Psoas muscle (tissue), 8 donors: ENCODE results near the gene CEP20. TPM values are rescaled to one million over a fixed set of nuclear protein-coding genes. Genes with fewer than 3 reads are reported as not detected.

Source experiments
- ATAC-seq, 4 donors: fragments of 200-7000 bp; cut with Tn5 transposase; one replicate each; pipeline ENCODE4 v1.9.1; 2020; ENCODE audit warnings: moderate library complexity in 3 of 4, mild to moderate bottlenecking in 2 of 4
- DNase-seq, 2 donors: peaks; one replicate each; pipeline ENCODE4 v3.0.0-alpha.2; 2020
- H3K27ac ChIP-seq: fragments of 200-600 bp; one replicate; pipeline ENCODE4 v1.8.0; 2022
- H3K27me3 ChIP-seq, 3 donors: fragments of 200-600 bp in 1 of 3; one replicate each; pipeline versions ENCODE4 v1.6.1 to v1.8.0; 2013 to 2022; ENCODE audit warnings: low read length in 2 of 3, mild to moderate bottlenecking in 2 of 3, moderate library complexity in 1 of 3; ENCODE audit not compliant: insufficient read depth in 3 of 3
- H3K36me3 ChIP-seq, 2 donors: fragments of 200-600 bp in 1 of 2; one replicate each; pipeline versions ENCODE4 v1.6.1 to v1.8.0; 2013 to 2022; ENCODE audit warnings: low read depth in 1 of 2, mild to moderate bottlenecking in 1 of 2, moderate library complexity in 1 of 2; ENCODE audit not compliant: insufficient read depth in 1 of 2
- H3K4me1 ChIP-seq: fragments of 200-600 bp; one replicate; pipeline ENCODE4 v1.8.0; 2022
- H3K4me3 ChIP-seq: fragments of 200-600 bp; one replicate; pipeline ENCODE4 v1.8.0; 2022; ENCODE audit warnings: mild to moderate bottlenecking
- H3K9me3 ChIP-seq: fragments of 200-600 bp; one replicate; pipeline ENCODE4 v1.8.0; 2022
- WGBS, 3 donors: extraction: QIAGEN DNeasy Blood & Tissue Kit; methylation state at CpG; one replicate each; pipeline versions ENCODE4 v1.1.6 to v1.1.7; 2013; 5-methylcytosine and 5-hydroxymethylcytosine counted together
- intact Hi-C, 2 donors: fragments of 100-400 bp; cut with DNase I; formaldehyde crosslinking; loops; one replicate each; pipeline versions ENCODE4 v1.11.0 to v1.14.2; 2022
- polyA plus RNA-seq, 3 donors: library from polyadenylated mRNA; stranded (reverse); fragments of 200-250 nt; gene quantifications; one replicate each; pipeline ENCODE4 v1.2.3, GENCODE V29; 2013
- total RNA-seq, 4 donors: library from RNA; stranded (reverse); fragmentation: NEBNext Ultra II Directional in 2 of 4; extraction: Animal tissue kit (Norgen Biotek cat#: 25700) in 2 of 4; gene quantifications; one replicate each; pipeline versions ENCODE4 v1.2.1 to v1.2.4, GENCODE V29; 2021 to 2023
- TF ChIP-seq, protein P1 (sequence below): fragments of 200-600 bp; IDR thresholded peaks from one replicate; pipeline ENCODE4 v1.8.0; 2022; ENCODE audit warnings: antibody characterized with exemption
- donor health status: healthy with polysubstance abuse.
- donor health status: DM: no; HTN: no; CAD: no; lungs with moderate emphysema.
- donor health status: Bipolar disorder and iron deficiency.
- donor health status: healthy.
- donor health status: DM: yes; HTN: yes; CAD: no.
- donor health status: DM: no; HTN: no; CAD: no.
- donor health status: DM: no; HTN: no; CAD: no.
- donor health status: DM: yes; HTN: yes; CAD: no.

CEP20 gene
- total and polyA plus RNA-seq, 7 donors, result 33.0 to 98.9 (median 49.6) TPM

DNA sequence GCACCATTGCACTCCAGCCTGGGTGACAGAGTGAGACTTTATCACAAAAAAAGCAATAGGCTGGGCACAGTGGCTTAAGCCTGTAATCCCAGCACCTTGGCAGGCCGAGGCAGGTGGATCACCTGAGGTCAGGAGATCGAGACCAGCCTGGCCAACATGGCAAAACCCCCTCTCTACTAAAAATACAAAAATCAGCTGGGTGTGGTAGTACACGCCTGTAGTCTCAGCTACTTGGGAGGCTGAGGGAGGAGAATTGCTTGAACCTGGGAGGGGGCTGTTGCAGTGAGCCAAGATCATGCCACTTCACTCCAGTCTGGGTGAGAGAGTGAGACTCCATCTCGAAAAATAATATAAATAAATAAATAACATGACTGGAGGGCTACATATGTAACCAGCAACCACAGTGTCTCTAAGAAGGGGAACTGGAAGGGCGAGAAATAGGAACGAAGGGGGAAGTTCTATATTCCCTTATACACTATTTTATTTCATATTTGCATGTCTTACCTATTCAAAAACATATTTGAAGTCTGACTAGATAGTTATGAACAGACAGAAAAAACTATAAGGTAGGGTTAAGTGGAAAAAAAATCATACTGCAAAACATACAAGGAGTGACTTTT, 57.5 kb downstream of the CEP20 start:
- H3K27me3 ChIP-seq, result no peaks in the 10 kb centered on the region
- no peak overlapping the region for H3K4me3 ChIP-seq
- H3K27ac ChIP-seq, result no peak overlapping the region
- H3K4me1 ChIP-seq, result no peaks in the 10 kb centered on the region
- TF ChIP-seq, protein P1, sequence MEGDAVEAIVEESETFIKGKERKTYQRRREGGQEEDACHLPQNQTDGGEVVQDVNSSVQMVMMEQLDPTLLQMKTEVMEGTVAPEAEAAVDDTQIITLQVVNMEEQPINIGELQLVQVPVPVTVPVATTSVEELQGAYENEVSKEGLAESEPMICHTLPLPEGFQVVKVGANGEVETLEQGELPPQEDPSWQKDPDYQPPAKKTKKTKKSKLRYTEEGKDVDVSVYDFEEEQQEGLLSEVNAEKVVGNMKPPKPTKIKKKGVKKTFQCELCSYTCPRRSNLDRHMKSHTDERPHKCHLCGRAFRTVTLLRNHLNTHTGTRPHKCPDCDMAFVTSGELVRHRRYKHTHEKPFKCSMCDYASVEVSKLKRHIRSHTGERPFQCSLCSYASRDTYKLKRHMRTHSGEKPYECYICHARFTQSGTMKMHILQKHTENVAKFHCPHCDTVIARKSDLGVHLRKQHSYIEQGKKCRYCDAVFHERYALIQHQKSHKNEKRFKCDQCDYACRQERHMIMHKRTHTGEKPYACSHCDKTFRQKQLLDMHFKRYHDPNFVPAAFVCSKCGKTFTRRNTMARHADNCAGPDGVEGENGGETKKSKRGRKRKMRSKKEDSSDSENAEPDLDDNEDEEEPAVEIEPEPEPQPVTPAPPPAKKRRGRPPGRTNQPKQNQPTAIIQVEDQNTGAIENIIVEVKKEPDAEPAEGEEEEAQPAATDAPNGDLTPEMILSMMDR, result no peak
- no peak for ATAC-seq
- intact Hi-C loops, result no loop called here
- no peaks in the 10 kb centered on the region for H3K9me3 ChIP-seq
- no peak for DNase-seq
- H3K36me3 ChIP-seq, result no peaks in the 10 kb centered on the region
- 82 to 88% (median 84%) methylated on average over 6 of the region's 6 CpGs for WGBS, 3 donors

DNA sequence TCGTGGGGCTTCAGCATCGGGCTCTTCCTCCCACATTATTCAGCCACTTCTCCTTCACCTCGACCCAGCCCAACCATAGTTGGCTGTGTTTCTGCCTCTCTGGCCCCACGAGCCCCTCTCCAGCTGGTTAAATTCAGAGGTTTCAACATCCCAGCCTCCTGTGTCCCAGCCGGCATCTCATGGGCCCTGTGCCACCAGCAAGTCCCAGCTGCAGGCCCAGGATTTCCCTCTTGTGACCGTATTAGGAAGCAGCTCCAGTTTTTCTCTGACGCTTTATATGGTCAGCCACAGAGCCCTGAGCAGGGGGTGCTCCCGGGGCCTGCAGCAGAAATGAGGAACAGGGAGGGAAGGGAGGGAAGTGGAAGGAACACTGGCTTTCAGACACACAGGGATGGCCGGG, 58.9 kb downstream of the CEP20 start:
- Histone ChIP-seq H3K36me3 (no peaks in the 10 kb centered on the region), H3K9me3 (no peaks in the 10 kb centered on the region), H3K27ac (no peak overlapping the region), H3K4me3 (no peak overlapping the region), H3K4me1 (no peaks in the 10 kb centered on the region), H3K27me3 (no peaks in the 10 kb centered on the region)
- WGBS, 3 donors, result 22 to 32% (median 25%) methylated on average over 9 of the region's 9 CpGs
- intact Hi-C loops, result loop anchor here in 1 of 2 donors (10.0 kb wide), 1 partner anchor 55 kb away; the partner anchor contains the start of gene CEP20
- TF ChIP-seq, protein P1, result no peak
- ATAC-seq, result peak in 2 of 4 donors; percentile 54 to 57
- DNase-seq, result peak; percentile 24 to 78

- Histone ChIP-seq H3K4me1 (no peaks in the 10 kb centered on the region), H3K9me3 (no peaks in the 10 kb centered on the region), H3K36me3 (no peaks in the 10 kb centered on the region), H3K27me3 (no peaks in the 10 kb centered on the region), H3K4me3 (no peak overlapping the region), H3K27ac (no peak overlapping the region)
- ATAC-seq, result no peak
- no peak for DNase-seq
- WGBS, 3 donors, result 90 to 92% (median 91%) methylated on average over 11 of the region's 11 CpGs
- TF ChIP-seq, protein P1, result no peak
- intact Hi-C loops, result loop anchor here in 1 of 2 donors (10.0 kb wide), 1 partner anchor 57 kb away; the partner anchor contains the start of gene CEP20
These were observed 60.6 kb downstream of the CEP20 start for GRCh38 chr16:15827709-15828343.

DNA sequence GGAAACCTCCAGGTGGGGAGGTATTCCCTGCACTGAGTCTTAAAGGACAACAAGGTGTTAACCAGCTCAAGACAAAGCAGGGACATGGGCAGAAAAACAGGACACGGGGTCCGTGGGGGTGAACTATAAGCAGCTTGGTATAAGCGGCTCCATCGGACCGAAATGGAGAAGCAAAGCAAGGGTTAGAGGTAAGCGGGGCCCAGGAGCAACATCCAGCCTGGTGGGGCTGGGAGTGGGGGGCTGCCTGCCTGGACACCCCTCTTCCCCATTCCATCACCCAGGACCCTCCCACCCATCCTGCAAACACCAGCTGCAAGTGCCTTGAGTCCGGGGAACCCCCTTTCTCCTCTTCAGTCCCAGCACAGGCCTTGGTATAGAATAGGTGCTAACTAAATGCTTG, 61.1 kb downstream of the CEP20 start:
- TF ChIP-seq, protein P1, result no peak
- DNase-seq, result no peak
- H3K4me3 ChIP-seq, result no peak overlapping the region
- H3K36me3 ChIP-seq, result no peaks in the 10 kb centered on the region
- no peaks in the 10 kb centered on the region for H3K4me1 ChIP-seq
- H3K9me3 ChIP-seq, result no peaks in the 10 kb centered on the region
- no peak overlapping the region for H3K27ac ChIP-seq
- ATAC-seq, result no peak
- intact Hi-C loops, result loop anchor here in 1 of 2 donors (10.0 kb wide), 1 partner anchor 58 kb away; the partner anchor contains the start of gene CEP20
- no peaks in the 10 kb centered on the region for H3K27me3 ChIP-seq
- 92 to 93% (median 92%) methylated on average over 7 of the region's 7 CpGs for WGBS, 3 donors
